Thyroid gland (tissue), 4 donors: ENCODE measurements around the gene DNAJB12. TPM values are rescaled to one million over a fixed set of nuclear protein-coding genes. Genes with fewer than 3 reads are reported as not detected.

ENCODE experiments used
- DNase-seq, 2 donors: peaks; one replicate each; pipeline ENCODE4 v3.0.0-alpha.2; 2019
- H3K27ac ChIP-seq, 3 donors: fragments of 200-600 bp; sonication (generic); 1 replicate in 2 of 3; 2 replicates in 1 of 3; pipeline ENCODE4 v1.5.1; 2016 to 2019; ENCODE audit warnings: mild to moderate bottlenecking in 1 of 3, moderate library complexity in 1 of 3
- H3K27me3 ChIP-seq: fragments of 200-600 bp; sonication (generic); one replicate; pipeline ENCODE4 v1.5.1; 2019
- H3K36me3 ChIP-seq, 2 donors: fragments of 200-600 bp; sonication (generic); one replicate each; pipeline ENCODE4 v1.5.1; 2016 to 2019
- H3K4me1 ChIP-seq, 2 donors: fragments of 200-600 bp; sonication (generic); one replicate each; pipeline ENCODE4 v1.5.1; 2017 to 2019
- H3K4me3 ChIP-seq, 3 donors: fragments of 200-600 bp; sonication (generic); replicated peaks in 1 of 3; 1 replicate in 2 of 3; 2 replicates in 1 of 3; pipeline ENCODE4 v1.5.1; 2016; ENCODE audit warnings: mild to moderate bottlenecking in 1 of 3
- H3K9me3 ChIP-seq: fragments of 200-600 bp; sonication (generic); one replicate; pipeline ENCODE4 v1.5.1; 2017
- POLR2A ChIP-seq, 2 donors: fragments of 450-650 bp; IDR thresholded peaks; one replicate each; pipeline ENCODE4 v1.6.1; 2017; ENCODE audit warnings: antibody characterized with exemption in 2 of 2, mild to moderate bottlenecking in 2 of 2, moderate library complexity in 1 of 2
- whole genome bisulfite sequencing, 2 donors: methylation state at CpG; one replicate each; pipeline ENCODE4 v1.1.5; 2017; 5-methylcytosine and 5-hydroxymethylcytosine counted together
- intact Hi-C: fragments of 100-400 bp; cut with DNase I; formaldehyde crosslinking; loops from one replicate; pipeline ENCODE4 v1.15.1; 2023
- total RNA-seq, 4 donors: library from RNA; depleted of rRNA; stranded (reverse); fragments of >200 nt; gene quantifications; one replicate each; pipeline ENCODE4 v1.2.3, GENCODE V29; 2016
- TF ChIP-seq, protein P1 (sequence below), 6 experiments: fragments of 200-600 bp in 3 of 6; fragments of 450-650 bp in 3 of 6; sonication (generic) in 3 of 6; IDR thresholded peaks; one replicate each; pipeline ENCODE4 v1.5.1; 2016 to 2019; ENCODE audit warnings: antibody characterized with exemption in 6 of 6, mild to moderate bottlenecking in 2 of 6, inconsistent platforms in 1 of 6, moderate library complexity in 1 of 6

The DNAJB12 gene
- total RNA-seq, 4 donors from 2014 or later, result 31.6 to 49.7 (median 44.1) TPM

DNA sequence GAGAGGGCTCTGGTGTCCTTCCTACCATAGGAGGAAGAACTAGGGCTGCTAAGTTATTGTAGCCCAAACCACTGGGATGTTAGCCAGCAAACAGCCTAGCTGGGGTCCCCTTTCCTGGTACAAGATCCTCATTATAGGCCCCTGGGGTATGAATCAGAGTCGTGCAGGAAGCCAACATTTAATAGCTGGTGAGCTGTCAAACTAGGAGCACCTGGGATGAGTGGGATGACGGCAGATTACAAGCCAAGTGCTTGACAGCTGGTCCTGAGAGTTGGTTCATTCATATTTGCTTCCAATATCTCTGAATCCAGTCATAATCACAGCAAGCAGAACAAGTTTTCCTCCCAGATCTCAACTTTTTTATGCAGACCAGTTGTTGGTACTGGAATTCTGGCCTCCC, 25.1 kb upstream of the DNAJB12 start:
- no peak for TF ChIP-seq POLR2A (IDR thresholded peaks at IDR 0.05)
- TF ChIP-seq, protein P1, sequence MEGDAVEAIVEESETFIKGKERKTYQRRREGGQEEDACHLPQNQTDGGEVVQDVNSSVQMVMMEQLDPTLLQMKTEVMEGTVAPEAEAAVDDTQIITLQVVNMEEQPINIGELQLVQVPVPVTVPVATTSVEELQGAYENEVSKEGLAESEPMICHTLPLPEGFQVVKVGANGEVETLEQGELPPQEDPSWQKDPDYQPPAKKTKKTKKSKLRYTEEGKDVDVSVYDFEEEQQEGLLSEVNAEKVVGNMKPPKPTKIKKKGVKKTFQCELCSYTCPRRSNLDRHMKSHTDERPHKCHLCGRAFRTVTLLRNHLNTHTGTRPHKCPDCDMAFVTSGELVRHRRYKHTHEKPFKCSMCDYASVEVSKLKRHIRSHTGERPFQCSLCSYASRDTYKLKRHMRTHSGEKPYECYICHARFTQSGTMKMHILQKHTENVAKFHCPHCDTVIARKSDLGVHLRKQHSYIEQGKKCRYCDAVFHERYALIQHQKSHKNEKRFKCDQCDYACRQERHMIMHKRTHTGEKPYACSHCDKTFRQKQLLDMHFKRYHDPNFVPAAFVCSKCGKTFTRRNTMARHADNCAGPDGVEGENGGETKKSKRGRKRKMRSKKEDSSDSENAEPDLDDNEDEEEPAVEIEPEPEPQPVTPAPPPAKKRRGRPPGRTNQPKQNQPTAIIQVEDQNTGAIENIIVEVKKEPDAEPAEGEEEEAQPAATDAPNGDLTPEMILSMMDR (IDR thresholded peaks at IDR 0.05), result no peak
- Histone ChIP-seq H3K27ac (no peak overlapping the region), H3K4me3 (no peak overlapping the region), H3K36me3 (no peaks in the 10 kb centered on the region), H3K27me3 (no peaks in the 10 kb centered on the region), H3K4me1 (no peaks in the 10 kb centered on the region), H3K9me3 (no peaks in the 10 kb centered on the region)
- DNase-seq, result no peak
- 70 to 85% methylated on average over 2 of the region's 2 CpGs for WGBS, 2 donors
- intact Hi-C loops, result loop anchor here (10.0 kb wide), 1 partner anchor 225 kb away; no protein-coding TSS in a partner anchor

DNA sequence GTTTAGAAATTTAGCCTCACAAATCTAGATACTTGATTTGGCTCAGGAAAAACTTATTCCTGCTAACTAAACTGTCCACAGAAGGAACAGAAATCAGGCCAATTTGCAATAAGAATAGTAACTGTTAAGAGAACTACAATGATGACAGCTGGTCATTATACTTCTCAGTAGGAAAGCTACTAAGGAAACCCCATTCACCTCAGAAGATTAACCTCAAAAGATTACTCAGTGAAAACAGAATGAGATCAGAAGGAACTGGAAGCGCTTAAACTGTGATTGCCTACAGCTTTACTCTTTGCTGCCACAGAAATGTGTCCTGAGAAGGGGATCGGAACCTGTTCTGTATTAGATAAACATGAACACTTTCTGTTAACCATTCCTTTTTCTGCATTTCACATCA, 24.3 kb upstream of the DNAJB12 start:
- Histone ChIP-seq H3K27ac (no peak overlapping the region), H3K9me3 (no peaks in the 10 kb centered on the region), H3K36me3 (no peaks in the 10 kb centered on the region), H3K27me3 (no peaks in the 10 kb centered on the region), H3K4me1 (no peaks in the 10 kb centered on the region), H3K4me3 (no peak overlapping the region)
- intact Hi-C loops, result loop anchor here (10.0 kb wide), 1 partner anchor 226 kb away; no protein-coding TSS in a partner anchor
- TF ChIP-seq, protein P1 (IDR thresholded peaks at IDR 0.05), result no peak
- TF ChIP-seq POLR2A (IDR thresholded peaks at IDR 0.05), result no peak
- 92 to 99% methylated on average over 2 of the region's 2 CpGs for WGBS, 2 donors
- no peak for DNase-seq

DNA sequence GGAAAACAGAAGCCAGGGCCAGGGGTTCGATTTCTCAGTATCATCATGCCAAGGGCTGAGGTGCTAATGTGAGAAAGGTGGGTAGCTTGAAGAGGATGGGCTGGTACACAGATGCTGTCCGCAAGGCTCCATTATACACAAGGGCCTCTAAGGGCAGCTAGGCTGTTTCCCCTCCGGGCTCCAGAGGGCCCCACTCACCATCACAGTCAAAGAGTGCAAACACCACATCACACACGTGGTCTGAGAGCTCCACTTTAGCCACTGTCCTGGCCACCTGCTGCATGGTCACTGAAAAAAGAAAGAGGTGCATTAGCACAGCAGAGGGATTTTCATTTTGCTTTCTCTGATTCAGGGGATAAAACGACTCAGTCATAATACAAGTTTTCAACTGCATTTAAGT, 20.9 kb upstream of the DNAJB12 start:
- no peak for TF ChIP-seq POLR2A (IDR thresholded peaks at IDR 0.05)
- TF ChIP-seq, protein P1 (IDR thresholded peaks at IDR 0.05), result no peak
- DNase-seq, result no peak
- no peaks in the 10 kb centered on the region for H3K9me3 ChIP-seq
- no peaks in the 10 kb centered on the region for H3K36me3 ChIP-seq
- H3K4me3 ChIP-seq, result no peak overlapping the region
- intact Hi-C loops, result loop anchor here (10.0 kb wide), 1 partner anchor 229 kb away; no protein-coding TSS in a partner anchor
- no peaks in the 10 kb centered on the region for H3K4me1 ChIP-seq
- WGBS, 2 donors, result 73 to 74% methylated on average over 5 of the region's 5 CpGs
- H3K27me3 ChIP-seq, result no peaks in the 10 kb centered on the region
- H3K27ac ChIP-seq, result no peak overlapping the region

DNA sequence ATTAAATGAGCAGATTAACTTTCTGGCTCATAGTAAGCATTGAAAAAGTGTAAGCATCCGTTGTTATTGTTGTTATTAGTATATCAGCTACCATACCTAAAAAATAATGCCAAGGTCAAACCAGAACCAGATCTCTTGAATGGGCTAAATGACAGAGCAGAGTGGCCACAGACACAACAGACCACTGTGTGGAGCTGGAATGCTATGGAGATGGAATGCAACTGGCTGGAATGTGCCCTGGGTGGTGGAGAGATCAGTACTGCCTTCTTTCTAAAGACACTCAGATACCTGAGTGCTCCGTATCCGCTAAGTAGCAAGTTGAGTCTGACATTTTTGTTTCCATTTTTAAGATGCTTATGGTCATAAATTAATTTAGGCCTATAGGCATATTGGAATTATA, 20.5 kb upstream of the DNAJB12 start:
- 94 to 95% methylated on average over 3 of the region's 3 CpGs for WGBS, 2 donors

DNA sequence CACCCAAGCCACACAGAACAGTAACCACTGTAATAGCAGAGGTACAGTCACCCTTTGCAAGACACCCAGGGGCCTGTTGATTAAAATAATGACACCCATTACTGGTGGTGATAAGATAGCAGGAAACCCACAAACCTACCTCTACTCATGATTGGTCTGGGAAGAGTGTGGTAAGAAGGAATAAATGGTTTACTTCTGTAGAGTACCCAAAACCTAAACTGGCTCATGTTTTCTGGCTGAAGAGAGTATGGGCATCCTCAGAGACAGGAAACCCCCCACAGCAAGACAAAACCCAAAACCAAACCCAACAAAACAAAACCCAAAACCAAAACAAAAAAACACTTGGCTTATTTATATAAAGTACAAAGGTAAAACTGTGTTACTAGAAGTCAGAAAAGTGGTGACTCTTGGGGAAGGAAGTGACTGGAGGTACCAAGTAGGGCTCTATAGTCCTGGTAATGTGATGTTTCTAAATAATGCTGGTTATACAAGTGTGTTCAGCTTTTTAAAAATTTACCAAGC, 15.5 kb upstream of the DNAJB12 start:
- no peak overlapping the region for H3K27ac ChIP-seq
- no peak overlapping the region for H3K4me3 ChIP-seq
- TF ChIP-seq, protein P1 (IDR thresholded peaks at IDR 0.05), result no peak
- no peak for TF ChIP-seq POLR2A (IDR thresholded peaks at IDR 0.05)
- no peak for DNase-seq
- no peaks in the 10 kb centered on the region for H3K9me3 ChIP-seq
- H3K27me3 ChIP-seq, result no peaks in the 10 kb centered on the region
- peaks cover 0 to 7% of the 10 kb centered on the region in 2 donors for H3K36me3 ChIP-seq
- no peaks in the 10 kb centered on the region for H3K4me1 ChIP-seq
- intact Hi-C loops, result loop anchor here (10.0 kb wide), 1 partner anchor 235 kb away; no protein-coding TSS in a partner anchor

More for the DNA sequence above, 20.5 kb upstream of the DNAJB12 start:
- Histone ChIP-seq H3K9me3 (no peaks in the 10 kb centered on the region), H3K4me1 (no peaks in the 10 kb centered on the region), H3K36me3 (no peaks in the 10 kb centered on the region), H3K27me3 (no peaks in the 10 kb centered on the region), H3K4me3 (no peak overlapping the region), H3K27ac (no peak overlapping the region)
- intact Hi-C loops, result loop anchor here (10.0 kb wide), 1 partner anchor 230 kb away; no protein-coding TSS in a partner anchor
- no peak for DNase-seq
- TF ChIP-seq, protein P1 (IDR thresholded peaks at IDR 0.05), result no peak
- no peak for TF ChIP-seq POLR2A (IDR thresholded peaks at IDR 0.05)
